ENCODE results near the gene PRR29. TPM values are rescaled to one million over a fixed set of nuclear protein-coding genes. Genes with fewer than 3 reads are reported as not detected.
"Not testable (repeated sequence)": the region's sequence is repeated elsewhere in the genome, so short reads cannot be mapped to it uniquely, and the experiment has no call there.

Gene PRR29
- total RNA-seq, 1 donor from 2014 or later: 0.14 TPM

DNA sequence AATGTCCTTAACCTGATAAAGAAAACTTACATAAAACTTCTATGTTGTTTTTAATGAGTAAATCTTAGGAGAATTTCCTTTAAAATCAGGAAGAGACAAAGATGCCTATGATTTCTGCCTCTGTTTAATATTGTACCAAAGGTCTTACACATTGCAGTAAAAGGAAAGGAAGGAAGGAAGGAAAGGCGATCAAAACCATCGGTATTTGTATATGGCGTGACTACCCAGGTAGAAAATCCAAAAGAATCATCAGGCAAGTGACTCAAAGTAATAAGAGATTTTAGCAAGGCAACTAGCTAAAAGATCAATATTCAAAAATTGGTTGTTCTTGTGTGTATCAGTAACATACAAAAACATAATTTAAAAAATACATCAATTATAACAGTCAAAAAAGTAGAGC, 18.8 kb downstream of the PRR29 start:
- Mint-ChIP-seq H3K4me3 (ENCODE audit: low read depth) (peak overlapping the region; percentile 76), H3K27me3 (ENCODE audit: low read depth) (no peaks in the 10 kb centered on the region), H3K36me3 (ENCODE audit: low read depth) (peaks cover 16% of the 10 kb centered on the region), H3K27ac (peak overlapping the region; percentile 85), H3K9me3 (no peaks in the 10 kb centered on the region), H3K4me1 (ENCODE audit: low read depth) (peaks cover 49% of the 10 kb centered on the region)
- intact Hi-C loops (cut with micrococcal nuclease): loop anchor here (1.0 to 5.0 kb wide), 3 partner anchors 8 to 70 kb away; partner anchors contain the start of gene PRR29
- no peak for DNase-seq (ENCODE audit: low spot score)

- Mint-ChIP-seq H3K9me3 (no peaks in the 10 kb centered on the region), H3K4me3 (ENCODE audit: low read depth) (peak overlapping the region; percentile 99), H3K27ac (peak overlapping the region; percentile 87), H3K36me3 (ENCODE audit: low read depth) (peaks cover 20% of the 10 kb centered on the region), H3K4me1 (ENCODE audit: low read depth) (peaks cover 54% of the 10 kb centered on the region), H3K27me3 (ENCODE audit: low read depth) (no peaks in the 10 kb centered on the region)
- DNase-seq (ENCODE audit: low spot score): no peak
- intact Hi-C loops (cut with micrococcal nuclease): loop anchor here (2.0 to 5.0 kb wide), 2 partner anchors 19 to 70 kb away; partner anchors contain the start of gene PRR29
Measured at GRCh38 chr17:64017381-64017980, 19.3 kb downstream of the PRR29 start.

DNA sequence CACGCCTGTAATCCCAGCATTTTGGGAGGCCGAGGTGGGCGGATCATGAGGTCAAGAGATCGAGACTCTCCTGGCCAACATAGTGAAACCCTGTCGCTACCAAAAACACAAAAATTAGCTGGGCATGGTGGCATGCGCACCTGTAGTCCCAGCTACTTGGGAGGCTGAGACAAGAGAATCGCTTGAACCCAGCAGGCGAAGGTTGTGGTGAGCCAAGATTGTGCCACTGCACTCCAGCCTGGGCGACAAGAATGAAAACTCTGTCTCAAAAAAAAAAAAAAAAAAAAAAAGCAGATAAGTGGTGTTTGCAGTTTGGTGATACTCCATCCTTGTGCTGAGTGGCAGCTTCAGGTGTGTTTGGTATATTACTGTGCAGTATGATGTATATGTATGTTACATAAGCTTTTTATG, 21.4 kb downstream of the PRR29 start:
- intact Hi-C loops (cut with micrococcal nuclease): loop anchor here (5.0 kb wide), 1 partner anchor 72 kb away; no protein-coding TSS in a partner anchor
- Mint-ChIP-seq H3K27ac (peak overlapping the region; percentile 99), H3K4me3 (ENCODE audit: low read depth) (peak overlapping the region; percentile 99), H3K36me3 (ENCODE audit: low read depth) (peaks cover 31% of the 10 kb centered on the region), H3K4me1 (ENCODE audit: low read depth) (peaks cover 58% of the 10 kb centered on the region)
- not testable (repeated sequence) for DNase-seq (ENCODE audit: low spot score); H3K9me3 Mint-ChIP-seq; H3K27me3 Mint-ChIP-seq (ENCODE audit: low read depth)

GRCh38 chr17:64020056-64020766, 22.1 kb downstream of the PRR29 start, which contains the start of gene ICAM2:
Gene ICAM2 (minus strand): TSS chr17:64020633. CDS start chr17:64006691, 13,942 bp downstream.
- Mint-ChIP-seq H3K4me3 (ENCODE audit: low read depth) (peak within 1 kb of the TSS; percentile 99), H3K4me1 (ENCODE audit: low read depth) (peaks cover 60% of the 10 kb centered on the region), H3K27me3 (ENCODE audit: low read depth) (no peaks in the 10 kb centered on the region), H3K27ac (peak within 1 kb of the TSS; percentile 99), H3K9me3 (no peaks in the 10 kb centered on the region), H3K36me3 (ENCODE audit: low read depth) (peaks cover 28% of the 10 kb centered on the region)
- intact Hi-C loops (cut with micrococcal nuclease): loop anchor here (5.0 to 10.0 kb wide), 2 partner anchors 62 to 245 kb away; partner anchors contain the start of gene TEX2
- peak; percentile 88 for DNase-seq (ENCODE audit: low spot score)

DNA sequence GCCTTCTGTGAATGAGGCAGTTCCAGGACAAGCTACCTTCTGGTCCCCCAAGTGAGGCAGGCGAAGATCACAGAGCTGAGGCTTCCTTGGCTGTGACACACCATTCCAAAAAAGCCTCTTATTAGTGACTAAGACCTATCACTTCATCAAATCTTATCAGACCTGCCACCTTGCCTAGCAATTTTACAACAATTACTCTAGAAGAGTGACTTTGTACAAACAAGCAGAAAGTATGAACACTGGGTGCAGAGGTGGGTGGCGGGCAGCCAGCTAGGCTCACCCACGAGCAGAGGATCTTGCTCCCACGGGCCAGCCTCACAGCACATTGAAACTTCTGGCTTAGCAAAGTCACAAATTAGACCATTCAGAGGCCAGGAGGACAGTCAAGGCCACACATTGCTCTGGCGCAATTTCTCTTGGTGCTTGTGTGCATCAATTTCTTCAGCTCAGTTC, 24.5 kb downstream of the PRR29 start:
- Mint-ChIP-seq H3K27ac (peak overlapping the region; percentile 95), H3K36me3 (ENCODE audit: low read depth) (peaks cover 26% of the 10 kb centered on the region), H3K4me3 (ENCODE audit: low read depth) (peak overlapping the region; percentile 61), H3K4me1 (ENCODE audit: low read depth) (peaks cover 57% of the 10 kb centered on the region), H3K9me3 (no peaks in the 10 kb centered on the region), H3K27me3 (ENCODE audit: low read depth) (no peaks in the 10 kb centered on the region)
- intact Hi-C loops (cut with micrococcal nuclease): loop anchor here (5.0 to 10.0 kb wide), 2 partner anchors 60 to 242 kb away; partner anchors contain the start of gene TEX2
- DNase-seq (ENCODE audit: low spot score): no peak

DNA sequence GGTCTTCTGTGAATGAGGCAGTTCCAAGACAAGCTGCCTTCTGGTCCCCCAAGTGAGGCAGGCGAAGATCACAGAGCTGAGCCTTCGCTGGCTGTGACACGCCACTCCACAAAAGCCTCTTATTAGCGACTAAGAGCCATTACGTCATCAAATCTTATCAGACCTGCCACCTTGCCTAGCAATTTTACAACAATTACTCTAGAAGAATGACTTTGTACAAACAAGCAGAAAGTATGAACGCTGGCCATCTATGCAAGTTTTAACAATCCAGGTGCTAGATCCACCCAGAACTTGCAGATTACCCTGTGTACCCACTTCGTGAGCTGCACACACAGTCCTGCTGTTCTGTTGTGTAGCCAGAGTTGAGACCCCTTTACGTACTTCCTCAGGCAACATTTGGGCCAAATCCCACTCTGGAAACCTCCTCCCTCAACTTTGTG, 26.1 kb downstream of the PRR29 start:
- no peak for DNase-seq (ENCODE audit: low spot score)
- Mint-ChIP-seq H3K27me3 (ENCODE audit: low read depth) (no peaks in the 10 kb centered on the region), H3K4me3 (ENCODE audit: low read depth) (peak overlapping the region; percentile 1), H3K9me3 (no peaks in the 10 kb centered on the region), H3K4me1 (ENCODE audit: low read depth) (peaks cover 62% of the 10 kb centered on the region), H3K27ac (peak overlapping the region; percentile 93), H3K36me3 (ENCODE audit: low read depth) (peaks cover 20% of the 10 kb centered on the region)
- intact Hi-C loops (cut with micrococcal nuclease): loop anchor here (2.0 to 10.0 kb wide), 4 partner anchors 37 to 241 kb away; partner anchors contain the start of gene TEX2

DNA sequence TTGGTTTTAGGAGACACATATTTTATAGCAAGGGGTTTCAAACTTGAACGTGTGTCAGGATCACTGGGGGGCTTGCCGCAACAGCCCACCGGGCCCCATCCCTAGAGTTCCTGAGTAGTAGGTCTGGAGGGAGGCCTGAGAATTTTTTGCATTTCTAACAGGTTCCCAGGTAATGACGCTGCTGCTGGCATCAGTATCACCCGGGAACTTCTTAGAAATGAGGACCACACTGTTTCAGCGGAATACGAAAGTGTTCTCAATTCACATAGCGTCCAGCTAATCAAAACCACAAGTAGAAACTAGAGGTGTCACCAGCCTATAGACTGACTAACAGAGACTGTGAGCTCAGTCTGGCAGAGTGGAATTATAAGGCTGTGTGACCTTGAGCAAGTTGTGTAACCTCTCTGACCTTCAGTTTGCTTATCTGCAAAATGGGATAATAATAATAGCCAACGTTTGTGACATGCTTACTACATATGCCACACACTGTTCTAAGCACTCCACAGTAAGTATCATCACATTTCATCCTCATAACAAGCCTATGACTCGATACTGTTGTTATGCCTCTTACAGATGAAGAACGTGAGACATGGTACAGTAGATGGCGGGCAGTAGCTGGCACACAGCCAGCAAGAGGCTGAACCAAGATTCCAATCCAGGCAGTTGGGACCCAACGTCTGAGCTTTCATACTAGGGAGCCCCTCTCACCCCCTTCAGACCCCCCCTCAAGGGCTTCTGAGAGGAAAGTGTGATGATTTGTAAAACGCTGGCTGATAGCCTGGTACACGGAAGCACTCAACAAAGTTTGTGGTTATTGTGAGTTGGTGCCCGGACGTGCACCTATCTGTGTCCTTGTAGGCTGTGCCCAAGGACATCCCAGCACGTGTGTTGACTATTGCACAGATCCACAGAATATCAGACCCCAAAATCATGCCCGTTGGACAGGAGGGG, 26.9 kb downstream of the PRR29 start:
- no peaks in the 10 kb centered on the region for H3K9me3 Mint-ChIP-seq
- peak; percentile 30 for DNase-seq (ENCODE audit: low spot score)
- peaks cover 23% of the 10 kb centered on the region for H3K36me3 Mint-ChIP-seq (ENCODE audit: low read depth)
- H3K27me3 Mint-ChIP-seq (ENCODE audit: low read depth): no peaks in the 10 kb centered on the region
- peak overlapping the region; percentile 74 for H3K4me3 Mint-ChIP-seq (ENCODE audit: low read depth)
- intact Hi-C loops (cut with micrococcal nuclease): loop anchor here (1.0 to 10.0 kb wide), 10 partner anchors 9 to 482 kb away; partner anchors contain the start of genes CEP95, DDX5, ERN1 and TEX2
- peaks cover 63% of the 10 kb centered on the region for H3K4me1 Mint-ChIP-seq (ENCODE audit: low read depth)
- peak overlapping the region; percentile 93 for H3K27ac Mint-ChIP-seq

DNA sequence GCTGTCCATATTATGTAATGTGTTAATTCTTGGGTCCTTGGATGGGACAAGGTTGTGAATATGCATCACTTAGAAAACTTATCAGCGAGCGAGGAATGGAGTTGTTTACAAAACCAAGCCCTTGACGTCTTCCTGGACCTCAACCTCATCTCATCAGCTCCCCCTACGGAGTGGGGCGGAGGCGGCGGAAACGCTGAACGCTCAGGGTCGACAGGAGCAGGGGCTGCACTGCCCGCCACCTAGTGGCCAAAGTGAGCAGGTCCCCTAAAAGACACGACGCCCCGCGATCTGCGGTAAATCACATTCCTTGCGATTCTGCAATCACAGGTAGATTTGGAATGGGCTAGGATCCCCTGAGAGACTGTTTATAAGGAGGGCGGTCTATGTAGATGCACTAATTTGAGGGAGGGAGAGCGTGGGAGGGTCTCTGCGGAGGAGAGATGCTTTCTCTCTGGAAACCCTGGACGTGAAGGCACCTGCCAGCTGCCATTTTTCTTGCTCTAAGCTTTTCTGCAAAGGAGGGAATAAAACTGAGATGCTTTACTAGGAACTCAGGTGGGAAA, 27.7 kb downstream of the PRR29 start:
- peaks cover 63% of the 10 kb centered on the region for H3K4me1 Mint-ChIP-seq (ENCODE audit: low read depth)
- DNase-seq (ENCODE audit: low spot score): peak; percentile 88
- no peaks in the 10 kb centered on the region for H3K9me3 Mint-ChIP-seq
- peaks cover 27% of the 10 kb centered on the region for H3K36me3 Mint-ChIP-seq (ENCODE audit: low read depth)
- intact Hi-C loops (cut with micrococcal nuclease): loop anchor here (1.0 to 10.0 kb wide), 9 partner anchors 10 to 481 kb away; partner anchors contain the start of genes CEP95, DDX5, ERN1 and TEX2
- H3K4me3 Mint-ChIP-seq (ENCODE audit: low read depth): peak overlapping the region; percentile 74
- no peaks in the 10 kb centered on the region for H3K27me3 Mint-ChIP-seq (ENCODE audit: low read depth)
- peak overlapping the region; percentile 93 for H3K27ac Mint-ChIP-seq

- intact Hi-C loops (cut with micrococcal nuclease): loop anchor here (1.0 to 10.0 kb wide), 5 partner anchors 37 to 478 kb away; partner anchors contain the start of genes CEP95, DDX5, ERN1 and TEX2
- H3K27me3 Mint-ChIP-seq (ENCODE audit: low read depth): no peaks in the 10 kb centered on the region
- peaks cover 30% of the 10 kb centered on the region for H3K36me3 Mint-ChIP-seq (ENCODE audit: low read depth)
- H3K27ac Mint-ChIP-seq: no peak overlapping the region
- peaks cover 43% of the 10 kb centered on the region for H3K4me1 Mint-ChIP-seq (ENCODE audit: low read depth)
- peak; percentile 60 for DNase-seq (ENCODE audit: low spot score)
- no peaks in the 10 kb centered on the region for H3K9me3 Mint-ChIP-seq
- H3K4me3 Mint-ChIP-seq (ENCODE audit: low read depth): no peak overlapping the region
Measured at GRCh38 chr17:64028874-64029464, 30.8 kb downstream of the PRR29 start.

DNA sequence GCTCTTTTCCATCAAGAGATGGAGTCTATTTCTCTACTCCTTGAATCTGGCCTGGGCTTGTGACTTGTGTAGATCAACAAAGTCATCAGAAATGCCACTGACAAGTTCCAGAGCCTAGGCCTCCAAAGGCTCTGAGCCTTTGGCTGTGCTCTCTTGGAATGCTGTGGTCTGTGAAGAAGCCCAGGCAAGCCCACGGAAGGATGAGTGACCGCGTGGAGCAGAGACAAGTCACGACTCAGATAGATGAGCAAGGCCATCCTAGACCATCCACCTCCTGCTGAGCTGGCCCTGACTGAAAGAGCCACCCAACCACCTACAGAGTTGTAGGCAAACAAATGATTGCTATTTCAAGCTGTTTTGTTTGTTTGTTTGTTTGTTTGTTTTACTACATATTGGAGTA, 33.9 kb downstream of the PRR29 start:
- DNase-seq (ENCODE audit: low spot score): no peak
- Mint-ChIP-seq H3K9me3 (no peaks in the 10 kb centered on the region), H3K27ac (no peak overlapping the region), H3K27me3 (ENCODE audit: low read depth) (no peaks in the 10 kb centered on the region), H3K4me3 (ENCODE audit: low read depth) (no peak overlapping the region), H3K4me1 (ENCODE audit: low read depth) (peaks cover 18% of the 10 kb centered on the region), H3K36me3 (ENCODE audit: low read depth) (peaks cover 51% of the 10 kb centered on the region)
- intact Hi-C loops (cut with micrococcal nuclease): no loop called here

GRCh38 chr17:64036198-64036922, 38.2 kb downstream of the PRR29 start:
- Mint-ChIP-seq H3K27me3 (ENCODE audit: low read depth) (no peaks in the 10 kb centered on the region), H3K9me3 (no peaks in the 10 kb centered on the region), H3K4me1 (ENCODE audit: low read depth) (no peaks in the 10 kb centered on the region), H3K27ac (no peak overlapping the region), H3K36me3 (ENCODE audit: low read depth) (peaks cover 75% of the 10 kb centered on the region), H3K4me3 (ENCODE audit: low read depth) (no peak overlapping the region)
- intact Hi-C loops (cut with micrococcal nuclease): no loop called here
- no peak for DNase-seq (ENCODE audit: low spot score)

Data from activated T-helper 2 cell treated with anti-CD3 and anti-CD28 coated beads, Interferon-gamma antibody, Interleukin-2, Interleukin-4, amounts not matched to agents 10 μg/mL and 5 μg/mL and 100 μg/mL, durations not matched to agents 14 hours and 24 hours and 36 hours (primary cell).